Measurements from ENCODE around the gene TCL1B. TPM values are rescaled to one million over a fixed set of nuclear protein-coding genes. Genes with fewer than 3 reads are reported as not detected.

Gene TCL1B
- total RNA-seq, 2 donors from 2014 or later, result not detected

GRCh38 chr14:95660651-95661515, 25.3 kb upstream of the TCL1B start:
- ATAC-seq, result no peak
- WGBS, 2 donors, result 58 to 59% methylated on average over 13 of the region's 13 CpGs
- no peak for DNase-seq
- TF ChIP-seq POLR2A (IDR thresholded peaks at IDR 0.05) (no peak), CTCF (IDR thresholded peaks at IDR 0.05) (no peak)
- Histone ChIP-seq H3K4me3 (no peak overlapping the region), H3K36me3 (replicated peaks in 1 of 2; ENCODE audit: insufficient read depth in 1 of 2, low read depth in 2 of 2) (no peaks in the 10 kb centered on the region), H3K9me3 (no peaks in the 10 kb centered on the region), H3K27me3 (no peaks in the 10 kb centered on the region), H3K27ac (peak overlapping the region in 3 of 4 donors; percentile 75 to 80 (median 79)), H3K4me1 (peaks cover 44% of the 10 kb centered on the region)
- intact Hi-C loops (cut with DNase I), result no loop called here

- intact Hi-C loops (cut with DNase I), result no loop called here
- Histone ChIP-seq H3K9me3 (peaks cover 0 to under 1% (median 0%) of the 10 kb centered on the region in 3 donors), H3K27me3 (no peaks in the 10 kb centered on the region), H3K36me3 (replicated peaks in 1 of 2; ENCODE audit: insufficient read depth in 1 of 2, low read depth in 2 of 2) (no peaks in the 10 kb centered on the region), H3K4me3 (no peak overlapping the region), H3K27ac (peak overlapping the region; percentile 75 to 85 (median 80)), H3K4me1 (peaks cover 61% of the 10 kb centered on the region)
- 8 to 9% methylated on average over 4 of the region's 4 CpGs for WGBS, 2 donors
- DNase-seq (peak in 3 of 4 donors; percentile 27 to 42 (median 40)), ATAC-seq (peak; percentile 69)
- TF ChIP-seq CTCF (IDR thresholded peaks at IDR 0.05), result no peak
- no peak for TF ChIP-seq POLR2A (IDR thresholded peaks at IDR 0.05)
Measured at GRCh38 chr14:95662376-95663186, 23.6 kb upstream of the TCL1B start.

- WGBS, 2 donors, result 25 to 27% methylated on average over 5 of the region's 5 CpGs
- no peak for TF ChIP-seq POLR2A (IDR thresholded peaks at IDR 0.05)
- TF ChIP-seq CTCF (IDR thresholded peaks at IDR 0.05), result no peak
- Histone ChIP-seq H3K36me3 (replicated peaks in 1 of 2; ENCODE audit: insufficient read depth in 1 of 2, low read depth in 2 of 2) (no peaks in the 10 kb centered on the region), H3K4me3 (no peak overlapping the region), H3K27ac (peak overlapping the region; percentile 75 to 85 (median 80)), H3K4me1 (peaks cover 61% of the 10 kb centered on the region), H3K9me3 (peaks cover 0 to 3% (median 0%) of the 10 kb centered on the region in 3 donors), H3K27me3 (no peaks in the 10 kb centered on the region)
- intact Hi-C loops (cut with DNase I), result no loop called here
- DNase-seq (peak; percentile 25 to 60 (median 39)), ATAC-seq (peak; percentile 41)
Measured at GRCh38 chr14:95663226-95663797, 22.9 kb upstream of the TCL1B start.

GRCh38 chr14:95664066-95664465, 22.2 kb upstream of the TCL1B start:
- intact Hi-C loops (cut with DNase I), result no loop called here
- WGBS, 2 donors, result 40 to 43% methylated on average over 2 to 3 of the region's 3 CpGs
- H3K4me1 ChIP-seq, result peaks cover 61% of the 10 kb centered on the region
- no peak for TF ChIP-seq CTCF (IDR thresholded peaks at IDR 0.05)
- TF ChIP-seq POLR2A (IDR thresholded peaks at IDR 0.05), result no peak
- H3K36me3 ChIP-seq (replicated peaks in 1 of 2; ENCODE audit: insufficient read depth in 1 of 2, low read depth in 2 of 2), result no peaks in the 10 kb centered on the region
- no peak overlapping the region for H3K4me3 ChIP-seq
- peaks cover 0 to 3% (median 0%) of the 10 kb centered on the region in 3 donors for H3K9me3 ChIP-seq
- ATAC-seq (no peak), DNase-seq (peak; percentile 58 to 78 (median 66))
- peak overlapping the region; percentile 39 to 80 (median 77) for H3K27ac ChIP-seq
- H3K27me3 ChIP-seq, result no peaks in the 10 kb centered on the region

Measured in body of pancreas (tissue), 4 donors.